ENCODE measurements around the gene TSPY3.
"Not testable (repeated sequence)": the region's sequence is repeated elsewhere in the genome, so short reads cannot be mapped to it uniquely, and the experiment has no call there.

TSPY3 gene, protein sequence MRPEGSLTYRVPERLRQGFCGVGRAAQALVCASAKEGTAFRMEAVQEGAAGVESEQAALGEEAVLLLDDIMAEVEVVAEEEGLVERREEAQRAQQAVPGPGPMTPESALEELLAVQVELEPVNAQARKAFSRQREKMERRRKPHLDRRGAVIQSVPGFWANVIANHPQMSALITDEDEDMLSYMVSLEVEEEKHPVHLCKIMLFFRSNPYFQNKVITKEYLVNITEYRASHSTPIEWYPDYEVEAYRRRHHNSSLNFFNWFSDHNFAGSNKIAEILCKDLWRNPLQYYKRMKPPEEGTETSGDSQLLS

DNA sequence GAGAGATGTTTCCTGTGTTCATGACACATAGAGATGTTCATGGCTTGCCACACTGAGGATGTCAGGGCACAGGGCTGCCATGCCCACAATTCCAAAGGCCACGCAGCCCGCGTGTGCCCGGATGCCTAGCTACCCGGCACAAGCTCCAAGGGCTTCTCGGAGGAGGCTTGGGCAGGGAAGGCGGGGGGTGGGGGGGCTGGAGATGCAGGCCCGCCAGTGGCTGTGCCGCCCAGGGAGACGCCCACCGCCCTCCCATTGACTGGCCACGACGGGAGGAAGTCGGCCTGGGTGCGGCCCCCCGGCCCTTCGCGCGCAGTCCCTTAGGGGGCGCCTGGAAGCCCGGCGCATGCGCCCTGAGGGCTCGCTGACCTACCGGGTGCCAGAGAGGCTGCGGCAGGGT, at the start of gene TSPY3:
Gene TSPY3 (plus strand): TSS at position 301 of the 400 bp plus-strand sequence. CDS start 46 bp downstream, at position 347.
- DNase-seq (ENCODE audit: low read depth, low spot score), result not testable (repeated sequence)

DNA sequence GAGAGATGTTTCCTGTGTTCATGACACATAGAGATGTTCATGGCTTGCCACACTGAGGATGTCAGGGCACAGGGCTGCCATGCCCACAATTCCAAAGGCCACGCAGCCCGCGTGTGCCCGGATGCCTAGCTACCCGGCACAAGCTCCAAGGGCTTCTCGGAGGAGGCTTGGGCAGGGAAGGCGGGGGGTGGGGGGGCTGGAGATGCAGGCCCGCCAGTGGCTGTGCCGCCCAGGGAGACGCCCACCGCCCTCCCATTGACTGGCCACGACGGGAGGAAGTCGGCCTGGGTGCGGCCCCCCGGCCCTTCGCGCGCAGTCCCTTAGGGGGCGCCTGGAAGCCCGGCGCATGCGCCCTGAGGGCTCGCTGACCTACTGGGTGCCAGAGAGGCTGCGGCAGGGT, 40.7 kb upstream of the TSPY3 start, which contains the start of gene TSPY8:
Gene TSPY8 (plus strand): TSS at position 301 of the 400 bp plus-strand sequence. CDS start 46 bp downstream, at position 347.
- not testable (repeated sequence) for DNase-seq (ENCODE audit: low read depth, low spot score)

DNA sequence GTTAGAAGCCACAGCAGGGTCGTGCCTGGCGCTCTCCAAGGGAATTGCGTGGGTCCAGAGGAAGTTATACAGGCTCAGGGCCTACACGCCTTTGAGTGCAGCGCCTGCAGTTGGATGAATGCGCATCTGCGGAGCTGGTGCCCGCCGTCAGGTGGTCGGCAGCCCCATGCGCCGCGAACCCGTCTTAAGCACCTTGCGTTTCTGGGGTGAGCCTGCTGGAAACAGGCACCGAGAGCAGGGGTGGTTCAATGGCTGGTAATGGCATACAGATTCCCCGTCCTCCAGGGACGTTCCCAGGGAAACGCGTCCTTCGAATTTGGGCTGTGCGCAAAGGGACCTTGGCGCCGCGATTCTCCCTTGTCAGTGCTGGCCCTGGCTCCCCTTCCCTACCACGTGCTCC, 1.7 kb upstream of the TSPY3 start:
- DNase-seq (ENCODE audit: low read depth, low spot score), result not testable (repeated sequence)

Data from astrocyte of the hippocampus (primary cell).